Measurements from ENCODE around the gene KRTAP5-6.

DNA sequence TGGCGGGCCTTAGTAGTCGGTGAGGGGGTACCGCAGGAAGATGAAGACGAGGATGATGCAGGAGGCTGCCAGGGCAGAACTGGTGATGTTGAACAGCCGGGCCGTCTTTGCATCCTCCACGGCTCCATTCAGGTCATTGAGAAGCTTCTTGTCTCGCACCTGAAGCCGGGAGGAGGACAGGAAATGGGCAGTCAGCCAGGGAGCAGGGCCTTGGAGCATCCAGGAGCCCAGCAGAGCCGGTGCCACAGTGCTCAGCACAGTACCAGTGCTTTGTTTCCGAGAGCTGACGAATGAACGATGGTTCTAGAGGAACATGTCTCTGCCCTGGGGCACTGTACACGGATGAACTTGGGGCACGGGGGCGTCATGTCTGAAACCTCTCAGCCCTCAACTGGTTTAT lies 38.3 kb downstream of the KRTAP5-6 start:
- TF ChIP-seq CTCF (IDR thresholded peaks at IDR 0.05) (no peak), EZH2phosphoT487 (IDR thresholded peaks at IDR 0.05; ENCODE audit: borderline replicate concordance, low read depth) (no peak), JUND (IDR thresholded peaks at IDR 0.05) (no peak), GABPA (IDR thresholded peaks at IDR 0.05; ENCODE audit: low read depth) (no peak), POLR2AphosphoS5 (IDR thresholded peaks at IDR 0.05; ENCODE audit: low read depth, low read length) (no peak), SMC3 (IDR thresholded peaks at IDR 0.05; ENCODE audit: low read depth, low read length) (no peak), EP300 (IDR thresholded peaks at IDR 0.05; ENCODE audit: borderline replicate concordance in 1 of 2, low read depth in 1 of 2, low read length in 1 of 2) (no peak), ELF1 (IDR thresholded peaks at IDR 0.05) (no peak), TAF1 (IDR thresholded peaks at IDR 0.05; ENCODE audit: borderline replicate concordance, low read depth, low read length) (no peak), RAD21 (IDR thresholded peaks at IDR 0.05; ENCODE audit: low read length) (no peak)
- TF ChIP-seq, protein P1, sequence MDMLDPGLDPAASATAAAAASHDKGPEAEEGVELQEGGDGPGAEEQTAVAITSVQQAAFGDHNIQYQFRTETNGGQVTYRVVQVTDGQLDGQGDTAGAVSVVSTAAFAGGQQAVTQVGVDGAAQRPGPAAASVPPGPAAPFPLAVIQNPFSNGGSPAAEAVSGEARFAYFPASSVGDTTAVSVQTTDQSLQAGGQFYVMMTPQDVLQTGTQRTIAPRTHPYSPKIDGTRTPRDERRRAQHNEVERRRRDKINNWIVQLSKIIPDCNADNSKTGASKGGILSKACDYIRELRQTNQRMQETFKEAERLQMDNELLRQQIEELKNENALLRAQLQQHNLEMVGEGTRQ (IDR thresholded peaks at IDR 0.05; ENCODE audit: borderline replicate concordance, low read depth, low read length), result no peak
- TF ChIP-seq, protein P2, sequence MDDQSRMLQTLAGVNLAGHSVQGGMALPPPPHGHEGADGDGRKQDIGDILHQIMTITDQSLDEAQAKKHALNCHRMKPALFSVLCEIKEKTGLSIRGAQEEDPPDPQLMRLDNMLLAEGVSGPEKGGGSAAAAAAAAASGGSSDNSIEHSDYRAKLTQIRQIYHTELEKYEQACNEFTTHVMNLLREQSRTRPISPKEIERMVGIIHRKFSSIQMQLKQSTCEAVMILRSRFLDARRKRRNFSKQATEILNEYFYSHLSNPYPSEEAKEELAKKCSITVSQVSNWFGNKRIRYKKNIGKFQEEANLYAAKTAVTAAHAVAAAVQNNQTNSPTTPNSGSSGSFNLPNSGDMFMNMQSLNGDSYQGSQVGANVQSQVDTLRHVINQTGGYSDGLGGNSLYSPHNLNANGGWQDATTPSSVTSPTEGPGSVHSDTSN (IDR thresholded peaks at IDR 0.05), result no peak
